Large intestine (tissue), 3 donors: Measurements from ENCODE around the gene LYRM2. TPM values are rescaled to one million over a fixed set of nuclear protein-coding genes. Genes with fewer than 3 reads are reported as not detected.

Experiments
- DNase-seq, 2 donors: peaks; one replicate each; pipeline versions ENCODE4 v3.0.0 to v3.0.0-alpha.2; 2013
- H3K27ac ChIP-seq: one replicate; pipeline ENCODE4 v1.5.1; 2013; ENCODE audit warnings: low read length
- H3K27me3 ChIP-seq: 2 replicates; pipeline ENCODE4 v1.6.1; 2013; ENCODE audit warnings: low read length; ENCODE audit not compliant: control insufficient read depth, insufficient read depth
- H3K36me3 ChIP-seq: 2 replicates; pipeline ENCODE4 v1.6.1; 2013; ENCODE audit warnings: low read length; ENCODE audit not compliant: control insufficient read depth, insufficient read depth
- H3K4me1 ChIP-seq: one replicate; pipeline ENCODE4 v1.6.1; 2013; ENCODE audit warnings: low read length; ENCODE audit not compliant: control insufficient read depth, insufficient read depth
- H3K4me3 ChIP-seq: one replicate; pipeline ENCODE4 v1.5.1; 2013; ENCODE audit warnings: low read length
- H3K9me3 ChIP-seq: one replicate; pipeline ENCODE4 v1.6.1; 2013; ENCODE audit warnings: mild to moderate bottlenecking, low read depth, low read length, moderate library complexity; ENCODE audit not compliant: control insufficient read depth
- WGBS: methylation state at CpG from one replicate; pipeline ENCODE4 v1.1.5; 2013; ENCODE audit warnings: low lambda C conversion rate; ENCODE audit not compliant: insufficient coverage; 5-methylcytosine and 5-hydroxymethylcytosine counted together
- polyA plus RNA-seq: library from polyadenylated mRNA; unstranded; fragments of 120-200 nt; gene quantifications from one replicate; pipeline ENCODE4 v1.2.1, GENCODE V29; 2013

Gene LYRM2
- polyA plus RNA-seq, 1 donor = 39.3 TPM

- 100% methylated on average over 1 of the region's 2 CpGs for WGBS
- no peaks in the 10 kb centered on the region for H3K4me1 ChIP-seq
- no peaks in the 10 kb centered on the region for H3K27me3 ChIP-seq
- no peak overlapping the region for H3K27ac ChIP-seq
- no peaks in the 10 kb centered on the region for H3K9me3 ChIP-seq
- DNase-seq = no peak
- H3K36me3 ChIP-seq = no peaks in the 10 kb centered on the region
- H3K4me3 ChIP-seq = no peak overlapping the region
Observed at GRCh38 chr6:89539779-89540178, 98.8 kb downstream of the LYRM2 start.

GRCh38 chr6:89536231-89536630 lies 102.3 kb downstream of the LYRM2 start:
- H3K9me3 ChIP-seq = no peaks in the 10 kb centered on the region
- H3K27ac ChIP-seq = no peak overlapping the region
- H3K4me3 ChIP-seq = no peak overlapping the region
- no peak for DNase-seq
- no peaks in the 10 kb centered on the region for H3K36me3 ChIP-seq
- WGBS = no CpG with 5 or more reads among the region's 5 CpGs
- no peaks in the 10 kb centered on the region for H3K27me3 ChIP-seq
- no peaks in the 10 kb centered on the region for H3K4me1 ChIP-seq

- Histone ChIP-seq H3K27ac (no peak overlapping the region), H3K4me3 (no peak overlapping the region), H3K9me3 (no peaks in the 10 kb centered on the region), H3K27me3 (no peaks in the 10 kb centered on the region), H3K4me1 (no peaks in the 10 kb centered on the region), H3K36me3 (no peaks in the 10 kb centered on the region)
- no peak for DNase-seq
- WGBS = 82% methylated on average over 3 of the region's 11 CpGs
Observed at GRCh38 chr6:89530982-89531381, 107.6 kb downstream of the LYRM2 start.

GRCh38 chr6:89528866-89529265 lies 109.7 kb downstream of the LYRM2 start:
- no peaks in the 10 kb centered on the region for H3K9me3 ChIP-seq
- no peaks in the 10 kb centered on the region for H3K4me1 ChIP-seq
- H3K27ac ChIP-seq = no peak overlapping the region
- DNase-seq = no peak
- H3K36me3 ChIP-seq = no peaks in the 10 kb centered on the region
- H3K27me3 ChIP-seq = no peaks in the 10 kb centered on the region
- H3K4me3 ChIP-seq = no peak overlapping the region

- Histone ChIP-seq H3K4me1 (no peaks in the 10 kb centered on the region), H3K27me3 (no peaks in the 10 kb centered on the region), H3K36me3 (no peaks in the 10 kb centered on the region), H3K27ac (no peak overlapping the region), H3K4me3 (no peak overlapping the region), H3K9me3 (no peaks in the 10 kb centered on the region)
- DNase-seq = no peak
- no CpG with 5 or more reads among the region's 2 CpGs for WGBS
Observed at GRCh38 chr6:89527634-89528033, 110.9 kb downstream of the LYRM2 start.

- H3K27me3 ChIP-seq = no peaks in the 10 kb centered on the region
- H3K4me3 ChIP-seq = no peak overlapping the region
- H3K9me3 ChIP-seq = no peaks in the 10 kb centered on the region
- no peak overlapping the region for H3K27ac ChIP-seq
- H3K36me3 ChIP-seq = no peaks in the 10 kb centered on the region
- DNase-seq = no peak
- no CpG with 5 or more reads among the region's 2 CpGs for WGBS
- no peaks in the 10 kb centered on the region for H3K4me1 ChIP-seq
Observed at GRCh38 chr6:89526563-89526869, 112.0 kb downstream of the LYRM2 start.

- 100% methylated on average over 2 of the region's 4 CpGs for WGBS
- no peaks in the 10 kb centered on the region for H3K9me3 ChIP-seq
Observed at GRCh38 chr6:89525786-89526562, 112.6 kb downstream of the LYRM2 start.

GRCh38 chr6:89522778-89523177 lies 115.8 kb downstream of the LYRM2 start:
- no peak for DNase-seq
- Histone ChIP-seq H3K36me3 (no peaks in the 10 kb centered on the region), H3K27ac (no peak overlapping the region), H3K4me1 (no peaks in the 10 kb centered on the region), H3K27me3 (no peaks in the 10 kb centered on the region), H3K9me3 (no peaks in the 10 kb centered on the region), H3K4me3 (no peak overlapping the region)
- no CpG with 5 or more reads among the region's 2 CpGs for WGBS

More at GRCh38 chr6:89525786-89526562, 112.6 kb downstream of the LYRM2 start:
- Histone ChIP-seq H3K4me3 (no peak overlapping the region), H3K27me3 (no peaks in the 10 kb centered on the region), H3K36me3 (no peaks in the 10 kb centered on the region), H3K4me1 (no peaks in the 10 kb centered on the region), H3K27ac (no peak overlapping the region)
- no peak for DNase-seq

- H3K4me3 ChIP-seq = no peak overlapping the region
- H3K9me3 ChIP-seq = no peaks in the 10 kb centered on the region
- H3K27me3 ChIP-seq = no peaks in the 10 kb centered on the region
- no peak overlapping the region for H3K27ac ChIP-seq
- H3K4me1 ChIP-seq = no peaks in the 10 kb centered on the region
- no peaks in the 10 kb centered on the region for H3K36me3 ChIP-seq
- DNase-seq = no peak
Observed at GRCh38 chr6:89520736-89521135, 117.8 kb downstream of the LYRM2 start.

- Histone ChIP-seq H3K36me3 (no peaks in the 10 kb centered on the region), H3K4me1 (no peaks in the 10 kb centered on the region), H3K4me3 (no peak overlapping the region), H3K27ac (no peak overlapping the region), H3K9me3 (no peaks in the 10 kb centered on the region), H3K27me3 (no peaks in the 10 kb centered on the region)
- DNase-seq = no peak
- no CpG with 5 or more reads among the region's 4 CpGs for whole genome bisulfite sequencing
Observed at GRCh38 chr6:89518352-89519055, 120.0 kb downstream of the LYRM2 start.
